Thyroid gland (tissue), 4 donors: Measurements from ENCODE around the gene RPS6KC1.

Source experiments
- CTCF ChIP-seq, 6 experiments: fragments of 200-600 bp in 3 of 6; fragments of 450-650 bp in 3 of 6; sonication (generic) in 3 of 6; IDR thresholded peaks; one replicate each; pipeline ENCODE4 v1.5.1; 2016 to 2019; ENCODE audit warnings: antibody characterized with exemption in 6 of 6, mild to moderate bottlenecking in 2 of 6, inconsistent platforms in 1 of 6, moderate library complexity in 1 of 6
- POLR2A ChIP-seq, 2 donors: fragments of 450-650 bp; IDR thresholded peaks; one replicate each; pipeline ENCODE4 v1.6.1; 2017; ENCODE audit warnings: antibody characterized with exemption in 2 of 2, mild to moderate bottlenecking in 2 of 2, moderate library complexity in 1 of 2

GRCh38 chr1:213171711-213172110, 120.7 kb downstream of the RPS6KC1 start:
- no peak for TF ChIP-seq CTCF (IDR thresholded peaks at IDR 0.05)
- no peak for TF ChIP-seq POLR2A (IDR thresholded peaks at IDR 0.05)
